Neural cell (in vitro differentiated cells): ENCODE measurements around the gene IFT22. TPM values are rescaled to one million over a fixed set of nuclear protein-coding genes. Genes with fewer than 3 reads are reported as not detected.

Experiments used
- H2AFZ ChIP-seq: fragments of 200-600, 300-800 bp; sonication (generic), shearing (Covaris generic); 2 replicates; pipeline ENCODE4 v1.6.0; 2014; ENCODE audit warnings: low read depth, mild to moderate bottlenecking, antibody characterized with exemption, low read length, moderate library complexity
- H3F3A ChIP-seq: fragments of 200-600 bp; shearing (Covaris generic); 2 replicates; pipeline ENCODE4 v1.6.1; 2016; ENCODE audit warnings: mild to moderate bottlenecking, moderate library complexity, mixed read lengths, antibody characterized with exemption, low read length; ENCODE audit not compliant: insufficient read depth, poor library complexity, severe bottlenecking
- H3K27ac ChIP-seq: fragments of 200-600, 300-800 bp; sonication (generic), shearing (Covaris generic); 2 replicates; pipeline ENCODE4 v1.5.1; 2014; ENCODE audit warnings: mild to moderate bottlenecking, low read length, moderate library complexity
- H3K27me3 ChIP-seq: fragments of 300-800, 200-600 bp; sonication (generic), shearing (Covaris generic); 2 replicates; pipeline ENCODE4 v1.6.0; 2014; ENCODE audit warnings: mild to moderate bottlenecking, low read depth, low read length, moderate library complexity; ENCODE audit not compliant: insufficient read depth
- H3K36me3 ChIP-seq: fragments of 300-800, 200-600 bp; sonication (generic), shearing (Covaris generic); 2 replicates; pipeline ENCODE4 v1.5.1; 2014; ENCODE audit warnings: mild to moderate bottlenecking, antibody characterized with exemption, low read length, moderate library complexity; ENCODE audit not compliant: insufficient read depth
- H3K4me2 ChIP-seq: fragments of 300-800, 200-600 bp; sonication (generic), shearing (Covaris generic); 2 replicates; pipeline ENCODE4 v1.6.0; 2014; ENCODE audit warnings: mild to moderate bottlenecking, low read length
- H3K4me3 ChIP-seq: fragments of 300-800, 200-600 bp; sonication (generic), shearing (Covaris generic); 2 replicates; pipeline ENCODE4 v1.5.1; 2014; ENCODE audit warnings: mild to moderate bottlenecking, low read length, moderate library complexity
- H3K79me2 ChIP-seq: fragments of 200-600 bp; shearing (Covaris generic); replicated peaks from 2 replicates; pipeline ENCODE4 v1.6.0; 2014; ENCODE audit warnings: mild to moderate bottlenecking, low read length, moderate library complexity; ENCODE audit not compliant: insufficient read depth
- H3K9ac ChIP-seq: fragments of 300-800, 200-600 bp; sonication (generic), shearing (Covaris generic); 2 replicates; pipeline ENCODE4 v1.6.1; 2016; ENCODE audit warnings: mild to moderate bottlenecking, low read length, mixed read lengths
- H3K9me2 ChIP-seq: fragments of 200-600 bp; shearing (Covaris generic); 2 replicates; pipeline ENCODE4 v1.6.1; 2016; ENCODE audit warnings: mild to moderate bottlenecking, low read length, mixed read lengths; ENCODE audit not compliant: insufficient read depth
- H3K9me3 ChIP-seq: fragments of 200-600, 300-800 bp; sonication (generic), shearing (Covaris generic); 2 replicates; pipeline ENCODE4 v1.6.1; 2016; ENCODE audit warnings: mild to moderate bottlenecking, mixed run types, low read length, moderate library complexity, mixed read lengths
- H4K20me1 ChIP-seq: fragments of 200-600 bp; shearing (Covaris generic); 2 replicates; pipeline ENCODE4 v1.6.1; 2016; ENCODE audit warnings: mild to moderate bottlenecking, mixed run types; ENCODE audit not compliant: insufficient read depth
- CTCF ChIP-seq: fragments of 450-650 bp; IDR thresholded peaks from 2 replicates; pipeline ENCODE4 v1.5.1; 2014; ENCODE audit warnings: antibody characterized with exemption, mild to moderate bottlenecking, moderate library complexity; ENCODE audit not compliant: poor library complexity, severe bottlenecking
- EP300 ChIP-seq: fragments of 450-650 bp; conservative IDR thresholded peaks from 2 replicates; pipeline ENCODE4 v1.6.1; 2014; ENCODE audit warnings: antibody characterized with exemption, mild to moderate bottlenecking, moderate library complexity; ENCODE audit not compliant: poor library complexity, severe bottlenecking
- EZH2 ChIP-seq: fragments of 200-600, 300-800 bp; shearing (Covaris generic), sonication (generic); IDR thresholded peaks from 2 replicates; pipeline ENCODE4 v1.6.1; 2014; ENCODE audit warnings: antibody characterized with exemption, low read length, borderline replicate concordance, mild to moderate bottlenecking; ENCODE audit not compliant: insufficient read depth, poor library complexity, severe bottlenecking
- MXI1 ChIP-seq: fragments of 450-650 bp; conservative IDR thresholded peaks from 2 replicates; pipeline ENCODE4 v1.6.1; 2014; ENCODE audit warnings: antibody characterized with exemption, mild to moderate bottlenecking; ENCODE audit not compliant: poor library complexity, severe bottlenecking
- POLR2AphosphoS5 ChIP-seq: IDR thresholded peaks from 2 replicates; pipeline ENCODE4 v1.6.1; 2012
- RAD21 ChIP-seq: fragments of 450-650 bp; conservative IDR thresholded peaks from 2 replicates; pipeline ENCODE4 v1.6.1; 2014; ENCODE audit warnings: antibody characterized with exemption, mild to moderate bottlenecking, moderate library complexity
- REST ChIP-seq: IDR thresholded peaks from 2 replicates; pipeline ENCODE4 v1.6.1; 2012; ENCODE audit warnings: borderline replicate concordance
- SMC3 ChIP-seq: fragments of 450-650 bp; conservative IDR thresholded peaks from 2 replicates; pipeline ENCODE4 v1.6.1; 2014; ENCODE audit warnings: antibody characterized with exemption, mild to moderate bottlenecking, moderate library complexity; ENCODE audit not compliant: poor library complexity
- TAF1 ChIP-seq: IDR thresholded peaks from 2 replicates; pipeline ENCODE4 v1.6.1; 2012; ENCODE audit warnings: low read depth
- polyA plus RNA-seq: library from polyadenylated mRNA; depleted of rRNA; stranded (reverse); fragments of >200 nt; gene quantifications from 2 replicates; pipeline ENCODE4 v1.2.3, GENCODE V29; 2014

Gene IFT22
- polyA plus RNA-seq, 1 donor from 2014 or later: 50.9 TPM

GRCh38 chr7:101300465-101301376, 20.9 kb downstream of the IFT22 start:
- Histone ChIP-seq H2AFZ (no peak overlapping the region), H3K9me2 (no peaks in the 10 kb centered on the region), H4K20me1 (no peaks in the 10 kb centered on the region), H3K4me3 (no peak overlapping the region), H3K79me2 (no peaks in the 10 kb centered on the region), H3F3A (no peaks in the 10 kb centered on the region), H3K9me3 (peaks cover 15% of the 10 kb centered on the region), H3K27ac (no peak overlapping the region), H3K9ac (no peak overlapping the region), H3K36me3 (no peaks in the 10 kb centered on the region), H3K27me3 (peaks cover 41% of the 10 kb centered on the region), H3K4me2 (no peak overlapping the region)
- TF ChIP-seq EP300: no peak
- TF ChIP-seq POLR2AphosphoS5: no peak
- no peak for TF ChIP-seq REST
- TF ChIP-seq TAF1: no peak
- no peak for TF ChIP-seq RAD21
- no peak for TF ChIP-seq SMC3
- TF ChIP-seq CTCF: no peak
- no peak for TF ChIP-seq MXI1
- no peak for TF ChIP-seq EZH2

- no peaks in the 10 kb centered on the region for H3K9me2 ChIP-seq
- TF ChIP-seq CTCF (no peak), TAF1 (no peak), REST (no peak), EZH2 (no peak), RAD21 (no peak), MXI1 (no peak), POLR2AphosphoS5 (no peak), SMC3 (no peak), EP300 (no peak)
- H2AFZ ChIP-seq: no peak overlapping the region
- H3K4me3 ChIP-seq: no peak overlapping the region
- peaks cover 15% of the 10 kb centered on the region for H3K9me3 ChIP-seq
- no peaks in the 10 kb centered on the region for H4K20me1 ChIP-seq
- no peak overlapping the region for H3K4me2 ChIP-seq
- H3K36me3 ChIP-seq: no peaks in the 10 kb centered on the region
- H3K9ac ChIP-seq: no peak overlapping the region
- H3K79me2 ChIP-seq: no peaks in the 10 kb centered on the region
- no peak overlapping the region for H3K27ac ChIP-seq
- no peaks in the 10 kb centered on the region for H3F3A ChIP-seq
- peaks cover 41% of the 10 kb centered on the region for H3K27me3 ChIP-seq
These were observed 21.8 kb downstream of the IFT22 start for GRCh38 chr7:101299511-101300464.
